ENCODE results near the gene ERGIC1. TPM values are rescaled to one million over a fixed set of nuclear protein-coding genes. Genes with fewer than 3 reads are reported as not detected.

The ERGIC1 gene
- total RNA-seq, 1 experiment from 2014 or later = 77.0 TPM

DNA sequence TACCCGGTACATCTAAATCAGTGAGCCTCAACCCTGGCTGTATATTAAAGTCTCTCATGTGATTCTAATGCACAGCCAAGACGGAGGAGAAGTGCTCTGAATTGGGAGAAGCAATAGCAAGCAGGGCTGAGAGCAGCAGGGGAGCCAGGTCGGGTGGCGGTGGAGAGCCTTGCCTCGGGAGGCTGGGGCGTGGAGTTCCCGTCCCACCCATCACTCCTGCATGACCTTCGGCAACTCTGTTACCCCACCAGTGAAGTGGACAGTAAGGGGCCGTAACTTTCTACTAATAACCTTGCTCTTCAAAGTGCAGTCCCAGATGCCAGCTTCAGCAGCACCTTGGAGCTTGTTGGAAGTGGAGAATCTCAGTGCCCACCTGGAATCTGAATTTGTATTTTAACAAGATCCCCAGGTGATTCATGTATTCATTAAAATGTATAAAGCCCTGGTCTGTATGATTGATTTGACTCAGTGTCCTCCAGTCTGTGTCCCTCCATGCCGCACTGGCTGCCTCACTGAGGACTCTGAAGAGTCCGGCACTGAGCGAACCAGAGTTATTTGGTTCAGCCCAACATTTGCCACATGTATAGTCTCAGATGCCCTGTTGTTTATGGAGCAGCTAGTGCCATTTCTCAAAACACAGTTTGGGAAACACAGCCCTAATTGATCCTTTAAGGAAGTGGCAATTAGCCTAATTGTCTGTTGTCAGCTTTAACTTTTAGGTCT, 6.5 kb downstream of the ERGIC1 start:
- H3K27me3 ChIP-seq (ENCODE audit: insufficient read depth, low read length) = no peaks in the 10 kb centered on the region
- H4K91ac ChIP-seq (ENCODE audit: insufficient read length, low read depth, low read length) = no peak overlapping the region
- Mint-ChIP-seq H3K4me3 (no peak overlapping the region), H3K4me1 (peaks cover 17 to 29% of the 10 kb centered on the region in 2 experiments), H3K27ac (no peak overlapping the region; a peak in 2 of 7 replicates), H3K36me3 (ENCODE audit: insufficient read depth in 1 of 3, low read depth in 3 of 3) (peaks cover 6 to 17% (median 16%) of the 10 kb centered on the region in 3 experiments; a peak in 5 of 7 replicates), H3K9me3 (no peaks in the 10 kb centered on the region), H3K27me3 (ENCODE audit: low read depth) (no peaks in the 10 kb centered on the region)
- peaks cover 2% of the 10 kb centered on the region for H4K20me1 ChIP-seq (ENCODE audit: control insufficient read depth, insufficient read depth, insufficient read length)
- no peak overlapping the region for H2BK12ac ChIP-seq (ENCODE audit: insufficient read length, low read depth, low read length)
- H3K9ac ChIP-seq (ENCODE audit: extremely low read depth, insufficient read length, low read length) = no peak overlapping the region
- H3K56ac ChIP-seq (ENCODE audit: insufficient read length, low read depth, low read length) = no peak overlapping the region
- H3K4ac ChIP-seq (ENCODE audit: low read depth, low read length) = no peak overlapping the region
- WGBS (ENCODE audit: extremely low coverage, insufficient read length, low lambda C conversion rate) = no CpG with 5 or more reads among the region's 12 CpGs
- no peak overlapping the region for H3K14ac ChIP-seq (ENCODE audit: insufficient read depth, low read length)
- no peak overlapping the region for H4K5ac ChIP-seq (ENCODE audit: insufficient read length, low read depth, low read length)
- H3K4me1 ChIP-seq (ENCODE audit: insufficient read depth, low read length) = peaks cover 4% of the 10 kb centered on the region; the same call in 1 of the 2 replicates
- H3T11ph ChIP-seq (ENCODE audit: low read length) = no peak overlapping the region
- peaks cover 22% of the 10 kb centered on the region; the same call in 1 of the 2 replicates for H3K79me2 ChIP-seq (ENCODE audit: insufficient read depth, low read length)
- H3K23ac ChIP-seq (ENCODE audit: insufficient read length, low read depth, low read length) = no peak overlapping the region
- H2BK20ac ChIP-seq (ENCODE audit: low read depth, low read length, poor library complexity, severe bottlenecking) = no peak overlapping the region
- no peak overlapping the region for H2AFZ ChIP-seq (ENCODE audit: low read length)
- H3K18ac ChIP-seq (ENCODE audit: insufficient read length, low read depth, low read length) = no peak overlapping the region
- no peaks in the 10 kb centered on the region for H3K23me2 ChIP-seq (ENCODE audit: insufficient read length, low read depth, low read length, poor library complexity, severe bottlenecking)
- H3K9me3 ChIP-seq (ENCODE audit: control insufficient read depth, low read depth, low read length) = no peaks in the 10 kb centered on the region
- no peak overlapping the region for H2BK5ac ChIP-seq (ENCODE audit: insufficient read length, low read length)
- H3K79me1 ChIP-seq (ENCODE audit: insufficient read depth, low read depth, low read length, poor library complexity, severe bottlenecking) = peaks cover 3% of the 10 kb centered on the region
- no peak for DNase-seq
- no peak overlapping the region for H3K27ac ChIP-seq (ENCODE audit: insufficient read length, low read depth, low read length)
- TF ChIP-seq, protein P1, sequence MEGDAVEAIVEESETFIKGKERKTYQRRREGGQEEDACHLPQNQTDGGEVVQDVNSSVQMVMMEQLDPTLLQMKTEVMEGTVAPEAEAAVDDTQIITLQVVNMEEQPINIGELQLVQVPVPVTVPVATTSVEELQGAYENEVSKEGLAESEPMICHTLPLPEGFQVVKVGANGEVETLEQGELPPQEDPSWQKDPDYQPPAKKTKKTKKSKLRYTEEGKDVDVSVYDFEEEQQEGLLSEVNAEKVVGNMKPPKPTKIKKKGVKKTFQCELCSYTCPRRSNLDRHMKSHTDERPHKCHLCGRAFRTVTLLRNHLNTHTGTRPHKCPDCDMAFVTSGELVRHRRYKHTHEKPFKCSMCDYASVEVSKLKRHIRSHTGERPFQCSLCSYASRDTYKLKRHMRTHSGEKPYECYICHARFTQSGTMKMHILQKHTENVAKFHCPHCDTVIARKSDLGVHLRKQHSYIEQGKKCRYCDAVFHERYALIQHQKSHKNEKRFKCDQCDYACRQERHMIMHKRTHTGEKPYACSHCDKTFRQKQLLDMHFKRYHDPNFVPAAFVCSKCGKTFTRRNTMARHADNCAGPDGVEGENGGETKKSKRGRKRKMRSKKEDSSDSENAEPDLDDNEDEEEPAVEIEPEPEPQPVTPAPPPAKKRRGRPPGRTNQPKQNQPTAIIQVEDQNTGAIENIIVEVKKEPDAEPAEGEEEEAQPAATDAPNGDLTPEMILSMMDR (conservative IDR thresholded peaks at IDR 0.05) = no peak
- H2AK5ac ChIP-seq (ENCODE audit: insufficient read length, low read length) = no peak overlapping the region
- no peak overlapping the region for H2BK120ac ChIP-seq (ENCODE audit: low read depth, low read length, poor library complexity, severe bottlenecking)
- H2BK15ac ChIP-seq (ENCODE audit: low read depth, low read length) = no peak overlapping the region
- no peak overlapping the region for H4K8ac ChIP-seq (replicated peaks; ENCODE audit: insufficient read length, low read depth, low read length)
- no peak overlapping the region for H3K4me2 ChIP-seq (ENCODE audit: insufficient read depth, insufficient read length, low read length)

Measured in H9 (cell line).